NCI-H345 treated with DMSO at 0.1 percent for 48 hours (cell line): ENCODE measurements around the gene RASGRP1.

ENCODE experiments used
- DNase-seq: peaks from one replicate; lab custom pipeline; 2025; ENCODE audit not compliant: unreplicated experiment; lab: John Stamatoyannopoulos, UW

RASGRP1 gene

DNA sequence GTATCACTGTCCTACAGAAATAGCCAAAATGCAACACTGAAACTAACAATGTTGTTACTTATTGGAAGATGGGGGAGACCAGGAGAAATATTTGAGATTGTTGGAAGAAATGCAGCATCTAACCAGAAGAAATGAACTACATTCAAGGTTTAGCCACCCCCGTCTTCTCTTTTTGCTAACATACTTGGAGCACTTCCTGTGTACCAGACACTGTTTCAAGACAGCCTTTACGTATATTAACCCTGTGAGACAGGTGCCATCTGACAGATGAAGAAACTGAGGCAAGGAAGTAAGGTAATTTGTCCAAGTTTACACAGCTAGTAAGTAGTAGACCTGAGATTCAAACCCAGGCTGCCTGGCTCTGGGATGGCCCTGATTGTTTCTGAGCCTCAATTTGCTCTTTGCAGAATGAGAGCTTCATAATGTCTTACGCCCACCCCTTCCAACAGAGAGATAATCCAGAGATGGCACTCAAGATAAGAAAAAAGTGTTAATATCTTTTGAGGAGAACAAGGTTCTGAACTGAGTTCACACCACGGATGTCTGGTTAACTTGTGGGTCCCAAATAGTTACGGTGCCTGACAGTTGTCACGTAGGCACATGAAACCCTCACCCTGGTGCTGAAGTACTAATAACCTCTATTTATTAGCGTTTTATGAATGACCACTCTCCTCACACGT lies 26.1 kb downstream of the RASGRP1 start:
- no peak for DNase-seq

DNA sequence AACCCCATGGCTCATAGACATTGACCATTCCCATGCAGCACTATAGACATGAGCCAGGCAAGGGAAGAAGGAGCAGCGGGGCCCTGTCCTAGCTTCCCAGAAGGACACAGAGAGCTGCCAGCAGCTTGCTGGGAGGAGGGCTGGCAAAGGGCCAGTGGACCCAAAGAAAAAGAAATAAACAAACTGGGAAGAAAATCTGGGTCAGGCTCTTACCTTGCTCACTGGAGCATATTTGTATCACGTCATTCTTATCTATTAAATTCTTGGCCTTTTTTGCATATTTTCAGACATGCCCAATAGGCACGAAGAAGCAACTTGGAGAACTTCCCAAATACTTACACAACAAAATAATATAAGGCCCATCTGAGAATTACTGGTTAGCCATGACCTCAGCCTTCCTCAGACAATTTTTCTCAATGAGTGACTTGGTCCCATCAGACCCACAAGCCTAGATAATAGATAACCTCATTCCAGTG lies 28.4 kb downstream of the RASGRP1 start:
- no peak for DNase-seq

DNA sequence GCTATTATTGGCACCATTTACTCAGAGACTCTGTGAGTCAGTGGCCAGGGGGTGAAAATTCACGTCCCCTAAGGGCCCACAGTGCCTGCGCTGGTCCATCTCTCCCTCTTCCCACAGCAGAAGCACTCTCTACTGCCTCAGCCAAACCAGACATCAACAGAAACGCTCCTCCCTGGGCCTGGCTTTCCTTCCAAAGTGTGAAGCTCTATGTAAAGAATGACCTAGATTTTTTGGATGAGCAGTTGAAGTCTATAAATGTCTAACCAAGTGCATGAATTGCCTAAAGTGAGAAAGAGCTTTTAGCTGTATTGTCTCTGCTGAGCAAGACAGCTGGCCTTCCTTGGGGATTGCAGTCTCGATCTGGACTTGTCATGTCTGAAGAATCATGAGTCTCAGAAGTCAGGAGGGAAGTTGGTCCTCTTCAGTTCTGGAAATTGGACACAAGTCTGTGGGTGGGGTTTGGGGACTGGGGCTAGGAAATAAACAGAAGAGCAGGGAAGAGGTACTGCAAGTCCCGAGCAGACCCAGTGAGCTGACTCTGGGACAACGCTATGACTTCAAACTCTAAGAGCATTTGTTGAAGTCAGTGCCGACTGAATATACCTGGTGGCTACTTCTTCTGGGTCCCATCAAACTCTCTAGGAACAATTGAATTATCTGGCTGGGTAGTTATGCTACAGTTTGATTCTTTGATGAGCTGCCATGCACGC lies 29.0 kb downstream of the RASGRP1 start:
- no peak for DNase-seq

DNA sequence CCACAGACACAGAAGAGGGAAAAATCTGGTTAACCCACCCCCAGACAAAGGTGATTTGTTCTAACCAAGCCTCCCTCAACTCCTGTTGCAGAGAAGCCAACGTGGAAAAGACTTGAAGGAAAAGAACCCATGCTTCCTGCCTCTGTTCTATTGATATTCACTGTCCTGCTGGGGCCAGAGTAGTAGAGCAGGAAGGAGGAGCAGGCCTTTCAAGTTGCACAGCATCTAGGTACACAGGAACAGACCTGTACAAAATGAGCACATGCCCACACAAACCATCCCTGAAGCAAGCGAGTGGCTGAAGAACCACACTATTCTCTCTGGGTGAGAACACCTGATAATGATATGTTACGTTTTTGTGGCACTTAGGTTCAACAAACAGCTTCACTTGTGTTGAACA lies 29.9 kb downstream of the RASGRP1 start:
- no peak for DNase-seq

DNA sequence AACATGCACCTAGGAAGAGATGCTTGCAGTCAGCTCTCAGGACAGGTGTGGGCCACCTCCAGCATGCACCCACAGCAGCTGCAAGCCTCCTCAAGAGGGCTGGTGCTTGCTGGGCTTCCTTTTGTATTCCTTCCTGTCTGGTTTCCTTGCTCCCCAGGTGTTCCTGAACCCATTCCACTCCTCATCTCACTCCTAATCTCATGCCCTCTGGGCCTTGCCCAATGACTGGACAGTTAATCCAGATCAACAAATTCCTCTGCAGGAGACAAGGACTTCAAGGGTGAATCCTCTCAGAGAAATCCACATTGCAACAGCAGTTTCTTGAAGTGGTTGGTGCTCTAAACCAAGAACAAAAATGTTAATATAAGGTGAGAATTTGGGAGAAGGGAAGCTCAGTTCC lies 30.7 kb downstream of the RASGRP1 start:
- DNase-seq = no peak

DNA sequence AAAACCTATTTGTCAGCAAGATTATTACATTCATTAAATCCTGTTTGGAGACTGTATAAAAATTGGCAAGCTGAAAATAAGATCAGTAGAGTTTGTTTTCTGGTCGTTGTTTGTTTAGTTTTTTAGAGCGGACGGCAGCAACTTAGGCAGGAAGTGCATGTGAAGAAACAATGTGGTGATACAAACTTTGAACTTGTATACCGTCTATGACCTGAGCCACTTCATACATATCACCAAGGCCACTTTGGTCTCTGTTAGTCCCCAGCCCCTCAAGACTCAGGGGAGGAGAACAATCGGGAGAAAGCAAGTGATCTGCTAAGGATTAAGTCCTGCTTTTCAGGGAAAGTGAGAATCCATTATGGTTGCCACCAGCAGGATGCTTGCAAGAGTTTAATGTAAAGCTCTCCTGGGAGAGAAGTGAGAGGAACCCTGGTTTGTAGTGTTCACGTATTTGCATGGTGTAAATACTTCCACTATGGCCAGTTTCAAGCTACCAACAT lies 31.1 kb downstream of the RASGRP1 start:
- no peak for DNase-seq

DNA sequence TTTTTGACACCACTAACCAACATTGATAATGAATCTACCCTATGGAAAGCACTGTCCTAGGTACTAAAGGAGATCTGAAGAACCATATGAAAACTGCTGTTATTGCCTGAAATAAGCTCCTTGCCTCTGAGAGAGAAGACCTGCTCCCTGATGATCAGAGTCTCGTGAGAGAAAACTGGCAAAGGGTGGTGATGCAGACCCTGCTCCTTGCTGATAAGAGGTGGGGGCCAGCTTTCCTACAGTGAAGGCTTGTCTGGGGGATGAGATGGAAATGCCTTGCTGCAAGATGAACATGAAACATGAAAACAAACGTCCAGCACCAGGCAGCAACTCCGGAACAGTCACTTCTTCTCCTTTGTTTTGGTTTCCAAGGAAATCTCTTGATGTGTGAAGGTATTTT lies 31.9 kb downstream of the RASGRP1 start:
- no peak for DNase-seq

DNA sequence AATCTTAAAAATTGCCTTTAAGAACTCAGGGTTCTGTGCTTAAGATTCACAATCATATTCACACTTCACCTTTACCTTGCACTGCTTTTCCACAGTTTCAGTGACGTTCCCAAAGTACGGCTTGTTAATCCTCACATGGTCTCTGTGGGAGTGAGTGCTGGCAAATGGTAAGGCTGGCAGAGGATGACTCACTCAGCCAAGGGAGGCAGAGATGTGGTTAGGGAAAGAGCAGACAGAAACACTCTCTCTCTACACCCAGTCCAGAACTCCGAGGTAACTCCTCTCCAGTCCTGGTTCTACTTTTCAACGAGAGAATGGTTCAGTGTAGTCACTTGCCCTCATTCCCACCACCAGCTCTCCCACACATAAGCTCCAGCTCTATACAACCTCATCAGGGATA lies 33.1 kb downstream of the RASGRP1 start:
- DNase-seq = no peak

DNA sequence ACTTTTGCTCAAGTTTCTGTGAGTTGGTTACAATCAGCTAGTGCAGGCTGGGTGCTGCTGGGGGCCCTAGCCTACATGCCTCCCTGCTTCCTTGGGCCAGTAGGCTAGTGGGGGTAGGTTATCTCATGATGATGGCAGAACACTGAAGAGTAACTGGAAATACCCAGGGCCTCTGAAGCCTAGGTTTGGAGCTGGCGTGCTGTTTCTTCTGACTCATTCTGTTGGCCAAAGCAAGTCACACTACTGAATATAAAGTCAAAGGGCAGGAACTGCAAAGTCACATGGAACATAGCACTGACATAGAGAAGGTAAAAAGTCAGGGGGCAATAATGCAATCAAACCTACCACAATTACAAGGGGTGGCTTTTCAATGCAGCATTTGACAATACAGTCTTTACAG lies 34.5 kb downstream of the RASGRP1 start:
- DNase-seq = no peak

DNA sequence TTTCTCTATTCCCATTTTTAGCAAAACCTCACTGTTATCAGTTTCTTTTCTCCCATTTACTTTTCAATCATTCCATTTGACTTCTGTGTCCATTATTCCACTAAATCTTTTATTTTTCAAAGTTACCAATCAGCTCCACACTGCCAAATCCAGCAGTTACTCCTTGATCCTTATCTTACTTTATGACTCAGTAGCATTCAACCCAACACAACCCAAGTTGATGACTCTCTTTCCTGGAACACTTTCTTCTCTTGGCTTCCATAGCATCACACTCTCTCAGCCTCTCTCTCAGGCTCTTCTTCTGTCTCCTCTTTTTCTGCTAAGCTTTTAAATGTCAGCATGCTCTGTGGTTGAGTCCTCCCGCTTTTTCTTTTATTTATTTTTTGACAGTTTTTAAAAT lies 36.3 kb downstream of the RASGRP1 start:
- DNase-seq = no peak

DNA sequence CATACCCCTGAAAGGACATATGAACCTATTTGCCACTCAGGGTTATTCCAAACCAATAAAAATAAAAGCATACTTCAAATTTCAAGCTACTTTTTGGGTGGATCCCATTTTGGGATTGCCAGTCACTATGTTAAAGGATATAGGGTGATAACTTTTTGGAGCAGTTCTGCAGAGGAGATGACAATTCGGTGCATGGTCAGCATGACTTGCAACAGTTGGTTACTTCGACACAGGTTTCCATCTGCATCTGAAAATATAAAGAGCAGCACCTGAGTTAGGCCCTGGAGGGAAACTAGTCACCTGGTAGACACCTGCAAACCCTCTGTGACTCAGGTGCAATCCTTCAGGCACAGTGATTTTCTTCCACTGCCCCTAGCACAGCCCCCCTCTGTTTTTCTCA lies 38.5 kb downstream of the RASGRP1 start:
- DNase-seq = no peak

DNA sequence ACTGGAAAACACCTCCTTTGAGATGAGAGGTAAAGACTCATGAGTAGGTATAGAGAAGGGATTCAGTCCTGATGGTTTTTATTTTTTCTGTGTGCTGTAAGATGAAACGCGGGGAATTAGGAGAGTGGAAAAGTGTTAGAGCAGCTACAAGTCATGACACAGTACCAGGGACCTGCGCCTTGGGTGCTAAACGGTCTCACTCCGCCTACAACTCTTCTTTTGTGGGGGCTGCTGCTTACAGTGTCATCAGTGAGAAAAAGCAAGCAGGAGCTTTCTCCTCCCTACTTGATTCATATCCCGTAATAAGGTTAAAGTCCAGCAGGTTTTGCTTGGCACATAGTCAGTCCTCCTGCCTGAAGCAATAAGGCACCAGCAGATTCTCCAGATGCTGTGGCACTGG lies 39.1 kb downstream of the RASGRP1 start:
- no peak for DNase-seq

DNA sequence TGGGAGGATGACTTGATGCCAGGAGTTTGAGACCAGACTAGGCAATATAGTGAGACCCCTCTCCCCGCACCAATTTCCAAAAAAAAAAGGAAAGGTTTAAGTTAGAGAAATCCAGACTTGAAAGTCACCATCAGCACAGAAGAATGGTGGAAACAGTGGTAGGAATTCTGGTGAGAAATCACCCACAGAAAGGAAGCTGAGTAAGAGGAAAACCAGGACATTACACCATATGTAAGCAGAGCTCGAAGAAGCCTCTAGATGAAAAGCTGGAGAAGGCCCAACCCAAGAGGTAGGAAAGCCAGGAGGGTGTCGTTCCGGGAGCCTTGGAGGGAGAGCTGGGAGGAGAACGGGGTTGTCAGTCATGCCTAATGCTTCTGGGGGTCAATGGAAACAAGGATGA lies 40.5 kb downstream of the RASGRP1 start:
- no peak for DNase-seq

DNA sequence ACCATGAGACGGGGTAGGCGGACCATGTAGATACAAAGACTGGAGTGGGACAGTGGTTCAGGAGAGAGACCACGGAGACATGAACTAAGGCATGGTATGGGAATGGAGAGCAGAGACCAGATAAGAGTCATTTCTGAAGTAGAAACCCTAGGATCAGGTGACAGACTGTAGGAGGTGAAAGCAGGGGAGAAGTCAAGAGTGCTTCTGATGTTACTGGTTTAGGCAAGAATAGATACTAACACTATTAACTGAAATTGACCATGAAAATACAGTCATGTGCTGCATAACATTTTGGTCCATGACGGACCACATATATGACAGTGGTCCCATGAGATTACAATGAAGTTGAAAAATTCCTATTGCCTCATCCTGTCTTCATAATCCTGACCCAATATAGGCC lies 41.7 kb downstream of the RASGRP1 start:
- DNase-seq = no peak

DNA sequence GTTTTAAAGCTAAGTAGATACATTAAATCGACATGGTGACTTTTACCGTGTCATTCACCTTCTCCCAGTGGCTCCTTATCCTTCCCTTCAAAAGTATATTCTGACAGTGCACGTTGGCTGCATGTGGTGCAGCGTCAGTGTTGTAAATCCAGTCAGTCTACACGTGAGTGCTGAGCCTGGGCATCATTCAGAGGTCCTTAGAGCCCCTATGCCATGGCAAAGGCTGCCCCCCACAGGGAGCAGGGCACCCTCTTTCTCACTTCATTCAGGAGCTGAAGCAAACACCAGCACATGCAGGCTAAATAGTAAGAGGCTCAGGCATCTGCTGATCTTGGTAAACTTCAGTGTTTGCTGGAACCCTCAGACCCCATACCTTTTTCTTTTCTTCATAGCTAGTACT lies 43.3 kb downstream of the RASGRP1 start:
- no peak for DNase-seq

DNA sequence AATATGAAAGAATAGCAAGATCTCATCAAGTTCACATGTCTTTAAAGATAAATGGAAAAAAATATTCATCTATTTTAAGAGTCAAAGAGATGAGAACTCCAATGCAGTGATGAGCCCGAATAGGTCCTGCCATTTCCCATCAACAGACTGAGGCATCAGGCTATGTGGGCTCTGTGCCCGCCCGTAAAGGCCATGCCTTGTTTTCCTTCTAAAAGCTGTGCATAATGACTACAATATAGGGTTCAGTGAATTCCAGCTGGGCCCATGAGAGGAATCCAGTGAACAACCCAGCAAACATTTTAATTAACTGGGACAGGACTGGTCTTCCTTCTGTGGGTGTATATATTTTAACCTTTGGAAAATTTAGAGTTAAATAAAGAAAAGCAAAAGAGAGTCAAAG lies 44.6 kb downstream of the RASGRP1 start:
- DNase-seq = no peak

DNA sequence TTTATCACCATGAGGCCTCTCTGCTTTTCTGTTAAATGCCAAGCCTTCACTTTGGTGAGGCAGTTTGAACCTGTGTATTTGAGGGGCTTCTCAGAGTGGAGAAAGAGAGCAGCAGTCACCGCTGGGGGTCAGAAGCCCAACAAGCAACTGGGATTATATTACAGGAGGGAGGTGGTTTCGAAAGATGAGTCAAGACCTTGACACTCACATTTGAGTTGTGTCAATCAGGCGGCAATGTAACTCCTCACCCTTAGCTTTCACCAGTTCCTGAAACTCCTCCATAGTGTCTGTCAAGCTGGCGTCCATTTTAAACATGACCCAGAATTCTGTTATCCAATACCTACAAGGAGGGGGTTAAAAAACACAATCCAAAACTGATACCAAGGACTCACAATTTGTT lies 46.5 kb downstream of the RASGRP1 start:
- no peak for DNase-seq

DNA sequence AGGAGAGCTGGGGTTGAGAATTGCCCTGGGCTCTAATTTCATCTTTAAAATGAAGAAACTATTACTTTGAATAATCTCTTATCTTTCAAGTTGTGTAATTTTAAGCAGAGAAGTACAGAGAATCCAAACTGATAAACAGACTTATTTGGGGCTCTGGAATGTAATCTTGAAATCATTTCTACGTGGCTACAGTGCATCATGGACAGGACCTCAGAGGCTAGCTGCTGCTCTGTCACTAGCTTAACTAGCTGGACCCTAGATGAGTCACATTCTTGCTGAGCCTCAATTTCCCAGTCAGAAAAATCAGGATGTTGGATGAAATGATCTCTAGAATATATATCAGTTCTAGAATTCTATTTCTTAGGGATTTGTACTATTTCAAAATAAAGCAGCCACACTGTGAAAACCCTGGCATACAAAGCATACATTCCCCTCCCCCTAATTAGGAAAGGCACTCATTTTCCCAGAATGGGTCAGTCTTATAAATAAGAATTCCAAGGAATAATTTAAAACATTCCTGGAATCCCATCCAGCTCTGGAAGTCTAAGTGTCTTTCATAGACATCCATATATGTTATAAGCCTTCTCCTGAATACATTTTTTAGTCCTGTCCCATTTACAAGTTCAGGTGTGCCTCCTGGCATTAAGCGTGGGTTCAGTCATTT lies 47.2 kb downstream of the RASGRP1 start:
- no peak for DNase-seq

DNA sequence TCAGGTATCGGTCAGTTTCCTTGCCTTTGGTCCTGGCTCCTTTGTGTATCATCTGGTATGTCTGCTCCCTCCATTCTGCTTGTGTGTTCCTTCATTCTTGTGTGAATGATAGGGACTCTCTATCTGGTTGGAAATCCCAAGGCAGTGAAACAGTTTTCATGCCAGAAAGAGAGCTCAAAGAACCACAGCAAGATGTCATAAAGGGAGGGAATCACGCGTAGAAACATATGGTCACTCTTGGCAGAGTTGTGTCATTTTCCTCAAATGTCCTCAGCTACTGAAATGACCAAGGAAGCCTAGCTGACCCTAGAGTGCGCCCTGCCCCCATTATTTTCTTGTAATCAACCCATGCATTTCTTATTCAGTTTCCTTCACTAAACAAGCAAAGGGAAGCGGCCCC lies 48.0 kb downstream of the RASGRP1 start:
- no peak for DNase-seq

DNA sequence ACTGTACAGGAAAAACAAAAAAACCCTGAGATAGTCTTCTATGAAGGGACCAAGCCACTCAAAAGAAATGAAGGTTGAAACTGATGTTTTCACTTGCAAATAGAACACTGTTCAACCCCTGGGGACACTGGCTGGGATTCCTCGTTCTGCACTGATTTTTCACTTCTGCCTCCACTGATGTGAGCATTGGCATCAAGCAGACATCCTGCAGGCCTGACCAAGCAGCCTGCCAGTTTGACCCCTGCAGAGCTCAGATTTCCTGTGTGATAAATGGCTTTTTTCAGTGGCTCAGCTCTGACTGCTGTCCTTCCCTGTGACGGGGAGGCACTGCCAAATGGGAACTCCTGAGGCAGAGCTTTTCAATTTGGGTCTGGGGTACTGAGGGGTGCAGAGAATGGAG lies 50.0 kb downstream of the RASGRP1 start:
- DNase-seq = no peak

DNA sequence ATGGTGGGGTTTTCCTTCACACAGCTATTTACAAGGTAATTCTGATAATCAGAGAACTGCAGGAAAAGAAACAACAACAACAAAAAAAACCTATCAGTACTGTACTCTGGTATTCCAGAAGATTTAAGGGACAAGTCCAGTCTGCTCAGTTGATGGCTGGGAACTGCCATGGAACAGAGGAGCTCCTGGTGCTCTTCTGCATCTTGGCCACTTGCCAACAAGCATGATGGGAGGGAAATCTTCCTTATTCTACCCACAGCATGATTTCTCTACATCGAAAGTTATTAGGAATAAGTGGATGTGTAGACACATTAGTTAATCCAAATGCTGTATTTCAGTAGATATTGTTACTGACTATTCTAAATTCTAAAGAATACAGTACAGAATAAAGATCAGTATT lies 51.7 kb downstream of the RASGRP1 start:
- DNase-seq = no peak

DNA sequence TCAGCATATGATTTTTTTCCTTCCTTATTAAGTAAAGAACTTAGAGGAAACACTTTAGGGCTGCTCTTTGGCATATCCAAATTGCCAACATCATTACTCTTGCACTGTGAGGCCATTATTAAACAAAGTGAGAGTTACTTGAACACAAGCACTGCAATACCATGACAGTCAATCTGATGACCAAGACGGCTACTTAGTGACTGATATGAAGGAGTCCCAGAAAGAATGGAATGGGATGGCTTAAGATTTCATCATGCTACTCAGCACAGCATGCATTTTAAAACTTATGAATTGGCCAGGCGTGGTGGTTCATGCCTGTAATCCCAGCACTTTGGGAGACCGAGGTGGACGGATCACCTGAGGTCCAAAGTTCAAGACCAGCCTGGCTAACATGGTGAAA lies 55.5 kb downstream of the RASGRP1 start:
- no peak for DNase-seq
